IPS-20b (cell line): Measurements from ENCODE around the gene FEN1.

ENCODE experiments used
- H3K27ac ChIP-seq: one replicate; pipeline ENCODE4 v1.5.1; 2013; ENCODE audit warnings: low read length
- H3K27me3 ChIP-seq: 2 replicates; pipeline ENCODE4 v1.6.1; 2013; ENCODE audit warnings: mild to moderate bottlenecking, low read length, inconsistent platforms; ENCODE audit not compliant: insufficient read depth
- H3K36me3 ChIP-seq: 2 replicates; pipeline ENCODE4 v1.6.1; 2013; ENCODE audit warnings: low read depth, mild to moderate bottlenecking, inconsistent platforms, low read length, moderate library complexity; ENCODE audit not compliant: insufficient read depth
- H3K4me1 ChIP-seq: 2 replicates; pipeline ENCODE4 v1.6.1; 2013; ENCODE audit warnings: mild to moderate bottlenecking, control low read depth, inconsistent platforms, low read length, moderate library complexity; ENCODE audit not compliant: insufficient read depth
- H3K4me3 ChIP-seq: 2 replicates; pipeline ENCODE4 v1.5.1; 2013; ENCODE audit warnings: mild to moderate bottlenecking, low read length, inconsistent platforms
- H3K9ac ChIP-seq: 2 replicates; pipeline ENCODE4 v1.6.1; 2013; ENCODE audit warnings: low read depth, mild to moderate bottlenecking, inconsistent platforms, low read length, moderate library complexity
- H3K9me3 ChIP-seq: 2 replicates; pipeline ENCODE4 v1.6.1; 2013; ENCODE audit warnings: mild to moderate bottlenecking, low read depth, low read length, inconsistent platforms; ENCODE audit not compliant: insufficient read depth

The FEN1 gene

DNA sequence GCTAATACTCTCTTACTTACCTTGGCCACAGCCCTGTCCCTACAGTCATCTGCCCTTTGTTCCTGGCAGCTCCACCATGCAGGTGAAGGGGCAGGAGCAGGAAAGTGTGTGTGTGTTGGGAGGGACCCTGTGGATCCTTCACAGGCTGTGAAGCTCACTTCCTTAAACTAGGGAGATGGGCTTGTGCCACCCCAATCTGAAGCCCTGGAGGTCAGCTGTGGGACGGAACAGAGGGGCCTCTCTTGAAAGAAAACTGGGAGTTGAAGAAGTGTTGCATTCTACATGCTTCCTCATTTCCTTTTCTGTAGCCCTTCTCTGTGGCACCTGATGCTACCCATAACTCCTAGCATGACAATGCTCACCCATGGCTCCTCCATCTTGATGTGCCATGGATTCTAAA, 12.4 kb downstream of the FEN1 start:
- H3K36me3 ChIP-seq: peaks cover 98% of the 10 kb centered on the region
- no peak overlapping the region for H3K9ac ChIP-seq
- no peaks in the 10 kb centered on the region for H3K27me3 ChIP-seq
- no peak overlapping the region for H3K27ac ChIP-seq
- no peak overlapping the region for H3K4me3 ChIP-seq
- H3K4me1 ChIP-seq: no peaks in the 10 kb centered on the region
- no peaks in the 10 kb centered on the region for H3K9me3 ChIP-seq

DNA sequence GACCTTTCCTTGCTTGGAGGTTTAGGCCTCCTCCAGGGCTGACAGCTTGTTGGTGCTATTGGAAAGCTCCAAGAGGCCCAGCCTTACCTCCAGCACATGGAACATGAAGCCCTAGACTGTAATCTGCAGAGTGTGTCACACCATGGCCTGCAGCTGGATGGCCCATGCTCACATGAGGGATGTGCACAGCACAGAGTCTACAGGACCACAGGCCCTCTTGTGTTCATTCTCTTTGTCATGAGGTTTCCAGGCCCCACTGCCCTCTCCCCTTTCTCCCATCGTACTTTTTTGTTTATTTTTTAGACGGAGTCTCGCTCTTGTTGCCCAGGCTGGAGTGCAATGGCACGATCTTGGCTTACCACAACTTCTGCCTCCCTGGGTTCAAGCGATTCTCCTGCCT, 14.1 kb downstream of the FEN1 start:
- H3K27ac ChIP-seq: no peak overlapping the region
- no peaks in the 10 kb centered on the region for H3K27me3 ChIP-seq
- no peak overlapping the region for H3K9ac ChIP-seq
- no peak overlapping the region for H3K4me3 ChIP-seq
- H3K9me3 ChIP-seq: no peaks in the 10 kb centered on the region
- H3K36me3 ChIP-seq: peaks cover 98% of the 10 kb centered on the region
- no peaks in the 10 kb centered on the region for H3K4me1 ChIP-seq

DNA sequence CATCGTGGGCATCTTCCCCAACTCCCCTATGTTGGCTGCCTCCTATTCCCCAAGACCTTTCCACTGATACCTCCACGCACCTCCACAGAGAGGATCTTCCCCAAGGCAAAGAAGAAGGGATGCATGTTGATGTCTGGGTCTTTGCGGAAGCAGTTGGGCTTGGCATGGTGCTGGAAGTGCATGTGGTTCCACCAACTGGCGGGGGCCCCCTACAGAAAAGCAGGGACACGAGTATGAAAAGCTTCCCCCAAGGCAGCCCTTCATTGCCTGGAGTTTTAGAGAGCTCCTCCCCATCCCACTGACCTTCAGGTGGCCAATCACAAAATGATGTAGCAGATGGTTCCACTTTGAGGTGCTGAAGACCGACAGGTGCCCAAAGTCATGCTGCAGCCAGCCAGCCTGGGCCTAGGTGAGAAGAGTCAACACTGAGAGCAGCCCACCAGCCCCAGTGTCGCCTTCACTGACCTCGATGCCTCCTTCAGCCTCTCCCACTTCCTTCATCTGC, 18.0 kb downstream of the FEN1 start:
- H3K27me3 ChIP-seq: no peaks in the 10 kb centered on the region
- H3K36me3 ChIP-seq: peaks cover 82% of the 10 kb centered on the region
- no peaks in the 10 kb centered on the region for H3K9me3 ChIP-seq
- no peak overlapping the region for H3K27ac ChIP-seq
- no peaks in the 10 kb centered on the region; the same call in 1 of the 2 replicates for H3K4me1 ChIP-seq
- no peak overlapping the region for H3K4me3 ChIP-seq
- H3K9ac ChIP-seq: no peak overlapping the region

DNA sequence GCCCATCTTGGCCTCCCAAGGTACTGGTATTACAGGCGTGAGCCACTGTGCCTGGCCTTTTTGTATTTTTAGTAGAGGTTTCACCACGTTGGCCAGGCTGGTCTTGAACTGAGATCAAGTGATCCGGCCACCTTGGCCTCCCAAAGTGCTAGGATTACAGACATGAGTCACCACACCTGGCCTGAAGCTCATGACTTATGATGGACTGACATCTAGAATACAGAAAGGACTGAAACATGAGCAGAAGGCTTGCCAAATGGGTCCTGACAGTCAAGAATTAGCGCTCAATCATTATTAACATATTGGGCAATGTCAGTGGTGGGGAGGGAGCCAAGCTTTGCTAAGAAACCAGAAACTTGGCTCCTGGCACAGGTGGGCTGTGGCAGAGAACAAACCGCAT, 19.1 kb downstream of the FEN1 start:
- Histone ChIP-seq H3K4me1 (no peaks in the 10 kb centered on the region; the same call in 1 of the 2 replicates), H3K4me3 (no peak overlapping the region), H3K9ac (no peak overlapping the region), H3K9me3 (no peaks in the 10 kb centered on the region), H3K27me3 (no peaks in the 10 kb centered on the region), H3K27ac (no peak overlapping the region), H3K36me3 (peaks cover 74% of the 10 kb centered on the region)

DNA sequence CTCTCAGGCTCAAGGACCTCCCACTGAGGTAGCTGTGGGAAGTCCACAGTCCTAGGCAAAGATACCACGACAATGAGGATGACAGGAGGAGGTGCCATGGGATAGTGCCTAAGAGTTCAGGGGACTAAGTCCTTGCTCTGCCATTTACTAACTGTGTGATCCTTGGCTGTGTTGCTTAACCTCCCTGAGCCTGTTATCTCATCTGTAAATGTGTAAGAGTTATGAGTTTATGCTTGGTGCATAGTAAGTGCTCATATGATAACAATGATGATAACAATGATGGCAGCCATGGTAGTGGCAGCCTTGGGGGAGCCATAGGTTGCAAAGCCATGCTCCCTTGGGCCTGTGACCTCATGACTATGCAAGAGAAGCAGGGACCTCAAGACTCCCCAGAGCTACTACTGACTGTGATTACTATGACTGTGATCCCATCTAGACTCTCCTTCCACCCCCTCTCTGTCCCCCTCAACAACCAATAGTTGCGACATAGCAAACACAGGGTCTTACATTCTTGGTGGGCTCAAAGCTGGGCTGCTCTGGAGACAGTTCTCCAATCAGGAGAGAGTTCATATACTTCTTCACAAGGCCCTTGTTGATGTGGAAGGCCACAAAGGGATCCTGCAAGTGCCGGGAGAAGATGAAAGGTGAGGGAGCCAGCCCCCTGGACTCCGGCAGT, 20.2 kb downstream of the FEN1 start:
- Histone ChIP-seq H3K27ac (no peak overlapping the region), H3K9me3 (no peaks in the 10 kb centered on the region), H3K4me1 (peaks cover 6% of the 10 kb centered on the region; the same call in 1 of the 2 replicates), H3K36me3 (peaks cover 63% of the 10 kb centered on the region), H3K4me3 (no peak overlapping the region), H3K27me3 (no peaks in the 10 kb centered on the region), H3K9ac (no peak overlapping the region)

DNA sequence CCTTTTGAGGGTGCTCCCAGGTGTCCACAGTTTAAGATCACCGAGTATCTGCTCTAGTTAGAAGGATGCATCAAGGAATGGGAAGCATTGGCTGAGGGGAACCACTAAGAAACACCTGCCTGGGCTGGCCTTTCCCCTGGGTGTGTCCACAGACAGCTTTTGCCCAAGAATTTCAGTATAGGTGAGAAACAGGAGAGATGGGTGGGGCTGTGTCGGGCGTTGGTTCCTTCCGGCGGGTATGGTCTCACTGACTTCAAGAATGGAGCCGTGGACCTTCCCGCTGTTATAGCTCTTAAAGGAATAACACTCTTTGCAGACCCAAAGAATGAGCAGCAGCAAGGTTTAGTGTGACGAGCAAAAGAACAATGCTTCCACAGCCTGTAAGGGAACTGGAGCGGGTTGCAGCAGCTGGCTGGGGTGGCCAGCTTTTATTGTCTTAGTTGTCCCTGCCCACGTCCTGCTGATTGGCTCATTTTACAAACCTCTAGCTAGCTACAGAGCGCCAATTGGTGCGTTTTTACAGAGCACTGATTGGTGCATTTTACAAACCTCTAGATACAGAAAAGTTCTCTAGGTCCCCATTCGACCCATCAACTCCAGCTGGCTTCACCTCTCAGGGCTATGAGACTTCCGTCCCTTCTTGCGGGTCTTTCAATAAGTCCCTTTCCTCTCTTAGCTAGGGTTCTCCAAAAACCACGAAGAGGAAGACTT, 21.7 kb downstream of the FEN1 start:
- Histone ChIP-seq H3K36me3 (peaks cover 48% of the 10 kb centered on the region), H3K4me1 (peaks cover 9% of the 10 kb centered on the region; the same call in 1 of the 2 replicates), H3K4me3 (peak overlapping the region; percentile 97)

DNA sequence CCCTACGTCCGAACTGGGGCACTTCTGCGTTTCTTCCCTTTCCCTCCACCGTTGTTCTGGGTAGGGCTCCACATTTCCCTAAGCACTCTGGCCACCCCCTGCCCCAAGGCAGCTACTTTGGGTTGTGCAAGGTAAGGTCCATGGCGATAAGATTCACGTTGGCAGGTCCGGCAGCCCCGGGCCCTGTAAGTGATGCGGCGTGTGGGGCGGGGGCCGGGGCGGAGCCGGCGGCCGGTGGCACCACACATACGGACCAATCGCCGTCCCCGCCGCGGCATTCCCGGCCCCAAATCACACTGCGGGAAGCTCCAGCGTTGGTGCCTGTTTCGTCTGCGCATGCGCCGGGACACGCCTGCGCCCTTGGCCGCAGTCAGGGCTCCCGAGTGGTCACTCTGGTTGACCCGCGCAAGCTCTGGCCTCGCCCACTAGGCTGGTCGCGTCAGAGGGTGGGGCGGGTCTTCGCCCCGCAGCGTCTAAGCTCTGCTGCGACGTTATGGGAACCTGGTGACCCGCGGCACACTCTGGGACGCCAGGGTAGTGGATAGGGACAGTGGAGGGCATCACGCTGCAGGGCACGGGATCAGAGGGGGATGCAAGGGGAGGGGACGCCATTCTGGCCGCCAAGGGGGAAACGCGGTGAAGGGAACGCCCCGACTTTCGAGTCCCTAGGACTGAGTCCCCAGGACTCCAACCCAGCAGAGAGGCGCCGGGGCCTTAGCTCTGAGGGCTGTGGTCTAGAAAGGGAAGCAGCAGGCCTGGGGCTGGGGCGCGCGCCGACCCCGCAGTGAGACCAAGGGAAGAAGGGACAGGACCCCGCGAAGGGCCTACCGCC, 22.5 kb downstream of the FEN1 start:
- no peaks in the 10 kb centered on the region for H3K27me3 ChIP-seq
- H3K4me3 ChIP-seq: peak overlapping the region; percentile 97
- peaks cover 9% of the 10 kb centered on the region; the same call in 1 of the 2 replicates for H3K4me1 ChIP-seq
- H3K36me3 ChIP-seq: peaks cover 40% of the 10 kb centered on the region
- no peaks in the 10 kb centered on the region for H3K9me3 ChIP-seq
- H3K9ac ChIP-seq: peak overlapping the region; percentile 99
- peak overlapping the region; percentile 97 for H3K27ac ChIP-seq

More for the DNA sequence above, 21.7 kb downstream of the FEN1 start:
- H3K9ac ChIP-seq: peak overlapping the region; percentile 86; the same call in 1 of the 2 replicates
- no peaks in the 10 kb centered on the region for H3K9me3 ChIP-seq
- peak overlapping the region; percentile 81 for H3K27ac ChIP-seq
- H3K27me3 ChIP-seq: no peaks in the 10 kb centered on the region

DNA sequence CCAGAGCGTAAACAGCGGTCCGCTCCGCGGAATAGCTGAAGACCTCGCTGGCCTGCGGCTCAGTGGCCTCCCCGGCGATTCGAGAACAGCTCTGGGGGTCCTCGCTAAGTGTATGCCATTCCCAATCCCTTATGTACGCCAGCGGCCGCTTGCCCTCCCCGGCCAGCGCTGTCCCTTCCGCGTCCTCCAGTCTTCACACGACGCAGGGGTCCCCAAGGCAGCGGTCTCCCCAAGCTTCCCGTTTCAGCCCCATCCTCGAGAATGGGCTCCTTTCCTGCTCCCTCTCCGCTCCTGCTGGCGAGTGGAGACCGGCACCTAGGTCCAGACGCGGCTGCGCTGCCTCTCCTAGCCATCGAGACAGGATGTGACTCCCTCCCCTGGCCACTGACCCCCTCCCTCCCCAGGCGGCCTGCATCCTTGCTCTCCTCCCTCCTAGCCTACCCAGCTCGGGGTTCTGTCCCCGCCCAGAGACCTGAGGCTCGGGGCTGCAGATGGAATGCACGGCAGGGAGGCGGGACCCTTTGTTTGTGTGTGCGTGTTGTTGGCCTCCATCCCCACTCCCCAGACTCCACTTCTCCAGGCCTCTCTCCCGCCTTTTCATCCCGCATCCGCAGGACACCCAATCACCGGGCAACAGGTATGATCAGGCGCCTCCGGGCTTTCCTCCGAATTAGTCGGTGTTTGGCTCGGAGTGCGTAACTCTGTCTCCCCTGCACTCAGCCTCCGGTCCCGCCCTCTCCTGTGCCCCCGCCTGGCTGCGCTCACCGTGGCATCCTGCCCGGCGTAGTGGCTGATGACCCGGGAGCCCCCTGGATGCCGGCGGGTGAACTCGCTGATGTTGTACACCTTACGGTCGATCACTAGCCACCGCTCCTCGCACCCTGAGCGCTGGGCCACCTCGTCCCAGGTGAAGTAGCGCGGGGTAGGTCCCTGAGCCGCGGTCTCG, 23.4 kb downstream of the FEN1 start:
- H3K27ac ChIP-seq: peak overlapping the region; percentile 97
- no peaks in the 10 kb centered on the region for H3K9me3 ChIP-seq
- peaks cover 31% of the 10 kb centered on the region for H3K36me3 ChIP-seq
- H3K27me3 ChIP-seq: no peaks in the 10 kb centered on the region
- H3K4me1 ChIP-seq: peaks cover 9% of the 10 kb centered on the region; the same call in 1 of the 2 replicates
- peak overlapping the region; percentile 99 for H3K9ac ChIP-seq
- H3K4me3 ChIP-seq: peak overlapping the region; percentile 97

DNA sequence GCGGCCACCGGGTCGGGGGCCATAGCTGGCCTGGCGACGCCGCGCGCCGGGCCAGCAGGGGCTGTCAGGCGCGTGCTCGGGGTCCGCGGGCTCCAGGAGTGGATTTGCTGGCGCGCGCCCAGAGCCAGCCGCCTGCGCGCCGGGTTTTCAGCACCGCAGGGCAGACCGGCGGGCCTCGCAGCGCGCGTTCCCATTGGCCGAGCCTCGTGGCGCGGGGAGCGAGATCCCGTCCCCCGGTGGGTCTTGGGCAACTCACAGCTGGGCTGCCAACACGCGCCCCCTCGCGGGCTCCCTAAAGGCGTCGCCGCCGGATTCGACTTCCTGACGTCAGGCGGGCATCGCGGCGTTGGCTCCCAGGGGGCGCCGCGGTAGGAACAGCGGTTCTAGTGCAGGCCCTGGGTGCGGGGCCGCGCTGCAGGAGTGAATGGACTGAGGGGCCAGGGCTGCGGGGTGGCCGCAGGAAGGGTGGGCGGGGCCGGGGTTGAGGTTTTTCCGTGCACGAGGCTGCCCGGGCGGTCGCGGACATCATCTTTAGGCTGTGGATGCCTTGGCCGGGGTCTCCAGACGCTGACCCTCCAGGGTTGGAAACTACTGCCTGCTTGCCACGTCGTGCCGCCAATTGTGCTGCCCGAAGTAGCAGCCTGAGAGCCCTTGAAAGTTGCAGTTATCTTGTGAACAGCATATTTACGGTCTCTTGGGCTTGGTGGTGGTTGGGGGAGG, 24.2 kb downstream of the FEN1 start, which contains the start of gene FADS1:
Gene FADS1 (minus strand): TSS at position 268 of the 720 bp plus-strand sequence. CDS start 74 bp downstream, at position 194.
- H3K27me3 ChIP-seq: no peaks in the 10 kb centered on the region
- H3K27ac ChIP-seq: peak within 1 kb of the TSS; percentile 97
- H3K36me3 ChIP-seq: peaks cover 23% of the 10 kb centered on the region
- peaks cover 9% of the 10 kb centered on the region; the same call in 1 of the 2 replicates for H3K4me1 ChIP-seq
- no peaks in the 10 kb centered on the region for H3K9me3 ChIP-seq
- H3K4me3 ChIP-seq: peak within 1 kb of the TSS; percentile 97
- peak within 1 kb of the TSS; percentile 99 for H3K9ac ChIP-seq
